Islet precursor cell (in vitro differentiated cells): ENCODE results near the gene VOPP1.

ENCODE experiments used
- DNase-seq: peaks from one replicate; pipeline ENCODE4 v3.0.0-alpha.2; 2018

Gene VOPP1

DNA sequence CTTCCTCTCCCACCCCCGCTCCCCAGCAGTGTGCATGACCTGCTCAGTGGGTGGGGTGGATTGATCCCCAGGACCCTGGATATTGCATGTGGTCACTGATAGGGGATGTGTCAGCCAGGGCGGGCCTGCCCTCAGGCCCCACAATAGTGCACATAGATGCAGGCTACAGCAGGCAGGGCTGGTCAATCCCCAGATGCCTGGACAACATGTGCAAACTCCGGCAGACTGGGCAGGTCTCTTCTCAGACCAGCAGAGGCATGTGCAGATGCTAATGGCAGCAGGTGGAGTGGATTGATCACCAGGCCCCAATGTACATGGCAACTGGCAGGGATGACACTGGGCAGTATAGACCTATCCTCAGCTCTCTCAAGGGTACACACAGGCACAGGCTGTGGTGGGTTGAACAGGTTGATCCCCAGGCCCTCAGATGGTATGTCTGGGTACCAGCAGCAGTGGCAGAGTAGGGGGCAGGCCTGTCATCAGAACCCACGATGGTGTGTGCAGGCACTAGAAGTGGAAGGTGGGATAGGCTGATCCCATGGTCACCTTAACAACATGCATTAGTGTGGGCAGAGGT lies 108.5 kb downstream of the VOPP1 start:
- no peak for DNase-seq

DNA sequence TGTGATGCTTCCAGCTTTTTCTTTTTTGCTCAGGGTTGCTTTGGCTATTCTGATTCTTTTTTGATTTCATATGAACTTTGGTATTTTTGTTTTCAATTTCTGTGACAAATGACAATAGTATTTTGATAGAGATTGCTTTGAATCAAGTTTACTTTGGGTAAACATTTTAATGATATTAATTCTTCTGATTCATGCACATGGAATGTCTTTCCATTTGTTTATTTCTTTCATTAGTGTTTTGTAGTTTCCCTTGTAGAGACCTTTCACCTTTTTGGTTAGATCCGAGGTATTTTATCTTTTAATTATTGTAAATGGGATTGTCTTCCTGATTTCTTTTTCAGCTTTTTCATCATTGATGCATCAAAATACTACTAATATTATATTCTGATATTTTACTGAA lies 114.0 kb downstream of the VOPP1 start:
- DNase-seq = no peak

DNA sequence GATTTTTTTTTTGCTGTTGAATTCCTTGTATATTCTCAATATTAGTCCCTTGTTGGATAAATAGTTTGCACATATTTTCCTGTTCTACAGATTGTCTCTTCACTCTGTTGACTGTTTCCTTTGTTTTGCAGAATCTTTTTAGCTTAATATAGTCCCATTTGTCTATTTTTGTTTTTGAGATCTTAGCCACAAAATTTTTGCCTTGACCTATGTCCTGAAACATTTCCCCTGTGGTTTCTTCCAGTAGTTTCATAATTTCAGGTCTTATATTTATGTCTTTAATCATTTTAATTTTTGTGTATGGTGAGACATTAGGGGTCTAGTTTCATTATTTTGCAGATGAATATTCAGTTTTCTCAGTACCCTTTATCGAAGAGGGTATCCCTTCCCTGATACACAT lies 114.5 kb downstream of the VOPP1 start:
- DNase-seq = no peak

DNA sequence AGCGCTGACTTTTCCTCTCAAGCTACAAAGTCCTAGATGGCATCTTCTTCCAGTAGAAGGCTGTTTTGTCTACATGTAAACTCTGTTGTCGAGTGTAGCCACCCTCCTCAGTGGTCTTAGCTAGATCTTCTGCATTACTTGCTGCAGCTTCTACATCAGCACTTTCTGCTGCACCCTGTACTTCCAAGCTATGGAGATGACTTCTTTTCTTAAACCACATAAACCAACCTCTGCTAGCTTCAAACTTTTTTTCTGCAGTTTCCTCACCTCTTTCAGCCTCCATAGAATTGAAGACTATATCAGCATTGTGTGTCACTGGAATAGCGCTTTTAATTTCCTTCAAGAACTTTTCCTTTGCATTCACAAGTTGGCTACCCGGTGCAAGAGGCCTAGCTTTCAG lies 119.3 kb downstream of the VOPP1 start:
- no peak for DNase-seq

DNA sequence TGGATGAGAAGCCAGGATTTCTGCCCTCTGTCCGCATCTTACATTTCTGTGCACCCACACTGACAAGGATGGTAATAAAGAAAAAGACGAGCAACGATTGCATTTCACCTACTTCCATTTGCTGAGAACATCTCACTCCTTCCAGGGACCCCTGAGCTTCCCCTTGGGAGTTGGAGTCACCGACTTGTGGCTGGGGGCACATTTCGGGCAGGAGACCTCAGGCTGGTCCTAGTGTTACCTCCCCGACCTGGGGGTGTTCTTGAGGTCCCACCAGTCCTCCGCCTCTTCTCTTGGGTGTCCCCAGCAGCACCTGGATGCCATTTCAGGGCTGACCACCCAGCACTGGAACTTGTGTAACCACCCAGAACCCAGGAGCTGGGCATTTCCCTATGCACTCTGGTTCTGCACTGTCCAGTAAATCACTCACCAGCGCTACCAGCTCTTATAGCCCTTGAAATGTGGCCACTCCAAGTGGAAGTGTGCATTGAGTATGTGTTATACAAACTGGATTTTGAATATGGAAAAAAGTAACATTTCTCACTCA lies 122.2 kb downstream of the VOPP1 start:
- DNase-seq = no peak

DNA sequence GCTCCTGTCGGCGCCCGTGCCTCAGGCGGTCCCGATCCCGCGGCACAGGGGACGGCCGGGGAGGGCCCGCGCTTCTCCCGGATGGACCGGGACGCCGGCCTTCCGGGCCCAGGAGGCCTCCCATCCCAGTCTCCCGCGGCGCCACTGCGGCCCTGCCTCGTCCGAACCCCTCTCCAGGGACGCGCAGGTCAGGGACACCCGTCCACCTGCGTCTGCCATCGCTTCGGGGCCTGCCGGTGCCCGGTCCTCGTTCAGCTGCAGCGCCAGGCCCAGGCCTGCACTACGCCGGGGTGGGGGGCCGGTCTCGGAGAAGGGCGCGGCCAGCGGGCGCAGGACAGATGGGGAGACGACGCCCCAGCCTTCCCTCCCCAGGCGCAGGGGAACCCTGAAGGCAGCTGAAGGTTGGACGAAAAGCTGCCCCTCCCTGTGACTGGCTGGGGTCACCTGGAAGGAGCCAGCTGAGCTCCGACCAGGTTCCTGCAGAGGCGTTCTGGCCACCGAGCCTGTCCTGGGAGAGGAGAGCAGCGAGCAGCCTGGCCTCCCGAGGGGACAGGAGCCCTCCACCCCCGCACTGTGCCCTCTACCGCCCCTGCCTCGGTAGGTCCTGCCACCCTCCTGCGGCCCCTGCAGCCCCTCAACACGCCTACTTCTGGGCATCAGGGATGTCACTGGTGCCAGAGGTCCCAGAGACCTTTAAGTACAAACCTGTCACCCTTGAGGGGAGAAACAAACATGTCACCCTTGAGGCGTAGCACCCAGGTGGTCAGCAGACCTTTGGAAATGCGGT lies 122.9 kb downstream of the VOPP1 start:
- no peak for DNase-seq

DNA sequence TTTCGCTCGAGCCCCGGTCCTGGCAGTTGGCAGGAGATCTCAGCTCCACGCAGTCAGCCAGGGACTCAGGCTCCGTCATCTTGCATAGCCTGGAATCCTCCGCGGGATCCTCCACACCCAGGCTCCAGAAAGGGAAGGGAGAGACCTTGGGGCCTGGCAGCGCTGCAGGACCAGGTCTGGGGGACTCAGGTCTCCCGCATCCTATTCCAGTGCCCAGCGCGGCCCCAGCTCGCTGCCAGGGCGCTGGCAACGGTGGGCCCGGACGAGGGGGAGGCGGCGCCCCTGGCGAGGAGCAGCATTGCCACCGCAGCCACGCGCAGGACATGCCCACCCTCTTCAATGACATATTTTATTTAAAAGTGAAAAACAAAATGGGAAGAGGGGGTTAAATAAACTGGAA lies 123.8 kb downstream of the VOPP1 start:
- DNase-seq = no peak

DNA sequence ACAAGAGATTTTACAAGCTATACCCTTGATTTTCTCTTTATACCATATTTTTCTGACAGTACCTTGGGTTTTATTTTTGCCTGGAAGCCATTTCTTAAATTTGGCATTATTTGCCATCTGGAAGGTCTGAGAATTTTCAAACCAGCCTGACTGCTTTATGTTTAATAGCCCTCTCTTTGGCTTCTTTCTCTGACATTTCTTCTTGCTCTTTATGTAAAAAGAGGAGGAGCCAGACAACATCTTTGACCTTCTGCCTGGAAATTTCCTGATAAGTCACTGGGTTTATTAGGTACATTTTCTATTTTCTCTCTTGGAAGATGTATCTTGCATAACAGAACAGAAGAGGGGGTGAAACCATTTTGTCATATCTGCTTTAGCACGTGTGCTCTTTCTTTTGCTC lies 127.5 kb downstream of the VOPP1 start:
- no peak for DNase-seq

DNA sequence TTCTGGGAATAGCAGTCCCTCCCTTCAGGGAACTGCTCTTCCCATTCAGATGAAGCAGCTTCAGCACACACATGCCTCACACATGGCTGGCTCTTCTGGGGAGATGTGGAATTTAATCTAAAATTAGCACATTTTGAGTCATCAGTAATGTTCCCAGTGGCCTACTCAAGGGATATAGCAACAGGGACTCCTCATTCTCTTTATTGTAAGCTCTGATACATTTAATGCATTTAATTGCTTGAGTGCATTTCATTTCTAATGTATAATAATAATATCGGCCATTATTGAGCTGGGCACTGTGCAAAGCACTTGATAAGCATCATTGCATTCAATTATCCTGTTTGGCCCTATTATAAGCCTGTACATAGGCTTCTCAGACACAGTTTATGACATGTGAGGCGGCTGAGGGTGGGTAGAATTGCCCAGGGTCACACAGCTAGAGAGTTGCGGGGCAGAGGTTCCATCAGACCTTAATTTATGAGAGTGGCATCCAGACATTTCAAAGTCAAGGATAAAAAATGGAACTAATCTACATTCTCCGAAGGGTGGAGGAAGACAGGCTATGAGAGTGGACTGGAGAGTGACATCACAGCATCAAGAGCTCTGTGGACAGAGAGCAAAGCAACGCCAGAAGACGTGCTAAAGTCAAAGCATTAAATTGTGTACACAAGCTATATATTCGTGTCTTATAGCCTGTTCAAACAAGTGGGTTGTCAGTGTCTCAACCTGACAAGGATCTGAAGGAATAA lies 130.4 kb downstream of the VOPP1 start:
- no peak for DNase-seq

DNA sequence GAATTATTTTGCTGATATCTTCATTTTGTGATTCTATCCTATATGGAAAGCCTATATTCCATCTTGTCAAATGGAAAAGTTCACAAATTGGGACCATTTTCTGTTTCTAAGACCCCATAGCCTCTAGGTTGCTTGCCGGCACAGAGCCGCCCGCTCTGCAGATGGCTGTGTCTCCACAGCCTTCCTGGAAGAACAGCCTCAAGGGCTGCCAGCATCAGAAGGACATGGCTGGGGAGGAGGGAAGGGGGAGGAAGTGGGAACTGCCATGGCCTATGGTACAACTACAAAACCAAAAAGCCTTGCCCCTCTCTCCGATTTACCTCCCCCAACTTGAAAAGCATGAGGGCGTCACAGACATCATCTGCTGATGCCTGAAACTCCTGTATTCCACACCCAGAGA lies 131.3 kb downstream of the VOPP1 start:
- no peak for DNase-seq

DNA sequence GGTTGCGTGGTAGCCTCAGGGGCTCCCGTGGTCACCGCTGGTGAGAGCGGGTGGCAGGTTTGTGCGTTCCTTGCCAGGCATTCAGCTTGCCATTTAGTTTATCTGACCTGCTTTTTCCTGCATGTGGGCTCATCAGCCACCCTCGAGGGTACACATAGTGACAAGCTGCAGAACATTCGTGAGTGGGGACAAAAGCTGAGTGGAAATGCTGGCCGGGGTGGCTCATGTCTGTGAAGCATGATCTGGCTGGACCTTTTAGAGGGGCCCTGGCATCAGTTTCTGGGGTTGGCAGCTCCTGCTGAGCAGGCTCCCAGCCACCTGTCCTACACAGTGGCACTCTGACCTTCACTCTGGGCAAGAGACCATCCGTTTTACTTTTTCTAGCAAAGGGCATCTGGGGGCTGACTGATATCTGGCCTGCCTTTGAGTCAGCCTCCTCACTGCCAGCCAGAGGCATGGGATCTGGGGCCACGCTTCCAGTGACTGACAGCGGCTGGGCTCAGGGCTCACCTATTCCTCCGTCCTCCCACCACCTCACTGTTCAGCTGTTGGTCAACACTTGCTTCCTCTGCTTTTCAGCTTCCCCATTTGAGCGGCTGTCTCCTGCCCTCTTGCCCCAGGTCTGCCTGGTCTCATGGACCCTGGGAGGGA lies 132.1 kb downstream of the VOPP1 start:
- DNase-seq = no peak

DNA sequence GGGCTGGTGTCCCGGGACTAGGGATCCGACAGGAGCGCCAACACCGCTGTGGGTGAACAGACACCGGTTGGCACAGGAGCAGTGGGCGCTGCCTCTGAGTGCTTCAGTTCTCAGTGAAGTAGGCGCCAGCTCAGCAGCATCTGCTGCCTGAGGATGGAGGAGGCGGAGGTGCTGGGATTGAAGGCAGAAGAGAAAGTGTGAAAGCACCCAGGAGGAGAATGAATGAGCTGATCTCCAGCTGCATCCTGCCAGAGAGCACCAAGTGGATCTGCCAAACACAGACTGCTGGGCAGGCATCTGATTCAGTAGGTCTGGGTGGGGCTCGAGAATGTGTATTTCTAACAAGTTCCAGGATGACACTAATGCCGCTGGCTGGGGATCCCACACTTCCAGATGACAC lies 132.7 kb downstream of the VOPP1 start:
- no peak for DNase-seq

DNA sequence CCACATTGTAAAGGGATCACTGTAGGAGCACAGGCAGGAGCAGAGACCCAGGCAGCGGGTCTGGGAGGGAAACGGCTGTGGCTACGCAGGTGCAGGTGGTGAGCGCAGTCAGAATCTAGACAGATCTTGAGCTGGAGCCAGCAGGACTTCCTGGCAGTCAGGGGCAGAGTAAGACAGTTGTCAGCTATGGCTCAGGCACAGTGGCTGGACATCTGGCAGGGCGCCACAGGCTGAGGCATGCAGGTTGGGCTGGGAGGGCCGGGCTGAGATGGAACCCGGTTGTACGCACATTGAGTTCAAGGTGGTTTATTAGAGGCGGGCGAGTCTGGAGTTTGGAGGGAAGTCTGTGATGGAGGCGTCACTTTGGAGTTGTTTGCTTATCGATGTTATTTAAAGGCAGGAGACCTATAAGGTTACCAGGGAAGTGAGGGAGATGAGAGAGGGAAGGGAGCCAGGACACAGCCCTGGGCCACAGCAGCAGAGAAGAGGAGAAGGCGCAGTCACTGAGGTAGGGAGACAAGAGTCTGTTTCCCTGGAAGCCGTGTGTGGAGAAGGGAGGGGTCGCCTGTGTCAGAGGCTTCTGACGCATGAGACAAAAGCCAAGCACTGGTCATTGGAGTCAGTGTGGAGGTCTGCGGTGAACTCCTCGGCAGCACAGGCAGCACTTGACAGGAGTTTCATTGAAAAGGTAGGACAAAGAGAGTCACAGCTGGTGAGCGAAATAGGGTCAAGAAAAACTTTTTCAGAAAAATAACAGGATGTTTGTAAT lies 133.4 kb downstream of the VOPP1 start:
- DNase-seq = no peak

DNA sequence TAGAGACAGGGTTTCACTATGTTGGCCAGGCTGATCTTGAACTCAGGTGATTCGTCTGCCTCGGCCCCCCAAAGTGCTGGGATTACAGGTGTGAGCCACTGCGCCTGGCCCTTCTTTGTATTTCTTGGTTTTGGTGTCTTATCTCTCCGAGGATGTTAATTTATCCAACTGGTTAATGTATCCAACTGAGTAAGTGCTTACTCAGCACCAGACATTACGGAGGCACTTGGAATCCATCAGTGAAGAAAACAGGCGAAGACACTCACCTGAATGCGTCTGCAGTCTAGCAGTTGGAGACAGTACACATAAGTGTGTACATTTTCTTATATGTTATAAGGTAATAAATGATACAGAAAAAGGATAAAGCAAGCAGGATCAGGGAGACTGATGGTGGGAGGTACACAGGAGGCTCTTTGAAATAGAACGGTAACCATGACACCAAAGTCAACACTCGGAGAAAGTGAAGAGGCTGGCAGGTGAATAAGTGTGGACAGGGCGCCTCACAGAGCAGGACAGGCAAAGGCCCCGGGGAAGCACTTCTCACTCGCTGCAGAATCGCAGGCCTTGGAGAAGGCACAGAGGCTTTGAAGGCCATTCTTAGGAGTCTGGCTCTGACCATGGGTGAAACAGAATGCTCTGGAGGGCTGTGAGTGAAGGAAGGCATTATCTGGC lies 134.1 kb downstream of the VOPP1 start:
- no peak for DNase-seq

DNA sequence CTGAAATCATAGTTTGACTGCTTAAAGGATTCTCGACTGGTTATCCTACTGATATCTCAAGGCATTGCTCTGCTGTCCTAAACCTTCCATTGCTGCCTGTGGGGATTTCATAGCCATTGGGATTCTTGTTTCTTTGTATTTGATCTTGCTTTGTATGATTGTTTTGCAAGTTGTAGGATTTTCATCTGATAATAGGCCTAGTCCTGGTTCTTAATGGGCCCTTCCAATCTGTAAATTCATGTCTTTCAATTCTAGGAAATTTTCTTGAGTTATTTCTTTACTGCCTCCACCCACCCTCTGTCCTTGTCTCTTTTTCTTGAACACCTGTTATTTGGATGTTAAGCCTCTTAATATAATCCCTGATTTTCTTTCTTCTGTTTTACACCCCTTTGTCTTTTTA lies 134.9 kb downstream of the VOPP1 start:
- DNase-seq = no peak

DNA sequence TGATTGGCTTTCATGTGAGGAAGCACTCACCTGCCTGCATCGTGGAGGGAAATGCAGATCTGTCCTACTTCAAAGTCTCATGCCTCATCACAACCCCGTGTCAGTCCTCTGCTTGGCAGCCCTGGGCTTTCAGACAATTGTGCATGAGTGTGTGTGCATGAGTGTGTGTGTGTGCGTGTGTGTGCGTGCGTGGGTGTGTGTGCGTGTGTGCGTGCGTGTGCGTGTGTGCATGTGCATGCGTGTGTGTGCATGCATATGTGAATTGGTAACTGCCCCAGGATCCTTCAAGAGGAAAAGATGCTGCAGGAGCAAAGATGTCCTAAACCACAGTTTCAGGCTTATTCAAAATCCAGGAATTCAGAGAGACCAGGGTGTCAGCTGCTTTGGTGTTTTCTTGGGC lies 135.8 kb downstream of the VOPP1 start:
- no peak for DNase-seq

DNA sequence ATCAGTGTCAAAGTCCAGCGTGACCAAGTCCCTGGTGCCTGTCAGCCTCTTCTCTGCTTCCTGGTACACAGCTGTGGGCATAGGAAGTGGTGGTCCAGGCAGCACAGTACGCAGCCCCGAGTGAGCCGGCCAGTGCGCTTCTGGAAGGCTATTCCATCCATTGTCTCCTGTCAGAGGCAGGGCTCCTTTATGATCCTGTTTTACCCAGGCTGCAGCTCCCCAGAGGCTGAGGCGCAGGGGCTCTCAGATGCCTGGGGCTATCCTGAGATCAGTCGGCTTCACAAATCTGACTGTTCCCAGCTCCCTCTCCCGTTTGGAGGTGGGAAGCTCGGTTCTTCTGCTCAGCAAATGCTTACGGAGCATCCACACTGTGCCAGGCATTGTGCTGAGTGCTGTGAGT lies 136.8 kb downstream of the VOPP1 start:
- DNase-seq = no peak

DNA sequence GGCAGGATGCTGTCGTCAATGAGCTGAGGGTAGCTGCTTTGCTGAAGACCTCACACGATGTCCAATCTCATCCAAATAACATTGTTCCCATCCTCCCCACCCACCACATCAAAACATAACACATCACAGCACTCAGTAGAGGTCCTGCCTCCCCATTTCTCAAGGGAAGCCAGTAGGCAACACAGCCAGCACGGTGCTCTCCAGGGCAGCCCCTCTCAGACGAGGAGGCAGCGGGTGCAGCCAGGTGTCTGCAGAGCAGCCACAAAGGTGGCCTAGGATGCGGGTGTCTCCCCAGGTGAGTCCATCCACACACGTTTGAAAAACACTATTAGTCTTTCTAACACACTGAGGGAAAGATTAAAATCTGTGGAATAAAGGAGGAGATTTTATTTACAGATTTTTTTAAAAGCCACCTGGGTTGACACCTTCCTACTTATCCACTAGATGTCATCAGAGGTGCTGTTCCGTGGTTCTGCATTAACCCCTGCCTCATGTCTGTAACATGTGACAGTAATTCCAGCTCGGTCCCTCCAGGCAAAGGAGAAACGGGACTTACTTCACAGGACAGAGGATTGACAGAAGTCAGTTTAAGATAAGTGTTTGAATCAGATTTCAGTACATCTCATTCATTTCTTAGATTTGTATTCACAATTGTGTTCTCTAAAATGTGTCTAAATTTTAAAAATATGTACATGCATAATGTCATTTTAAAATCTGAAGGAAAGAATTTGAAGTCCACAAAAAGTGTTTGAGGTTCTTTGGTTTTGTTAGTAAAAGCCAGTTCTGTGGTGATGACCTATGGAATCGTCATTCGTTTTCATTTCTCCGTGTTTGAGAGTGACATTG lies 139.1 kb downstream of the VOPP1 start:
- peak; percentile 73 for DNase-seq

DNA sequence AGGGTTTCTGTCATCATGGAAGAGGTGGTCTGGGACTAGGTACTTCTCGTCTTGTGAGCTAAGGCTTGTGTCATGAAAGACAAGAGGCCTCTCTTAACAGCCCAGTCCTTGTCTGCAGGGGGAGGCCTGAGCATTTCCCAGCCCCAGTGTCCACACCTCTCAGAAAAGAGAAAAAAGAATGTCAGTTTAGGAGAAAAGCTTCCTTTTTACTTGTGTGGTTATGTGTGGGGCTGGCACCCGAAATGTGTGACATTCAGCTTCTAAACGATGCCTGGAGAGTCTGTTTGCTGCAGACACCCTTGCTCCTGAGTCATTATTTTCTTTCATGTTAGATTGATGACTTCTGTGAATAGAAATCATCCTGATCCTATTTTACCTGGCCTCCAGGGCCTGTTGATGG lies 139.8 kb downstream of the VOPP1 start:
- no peak for DNase-seq

DNA sequence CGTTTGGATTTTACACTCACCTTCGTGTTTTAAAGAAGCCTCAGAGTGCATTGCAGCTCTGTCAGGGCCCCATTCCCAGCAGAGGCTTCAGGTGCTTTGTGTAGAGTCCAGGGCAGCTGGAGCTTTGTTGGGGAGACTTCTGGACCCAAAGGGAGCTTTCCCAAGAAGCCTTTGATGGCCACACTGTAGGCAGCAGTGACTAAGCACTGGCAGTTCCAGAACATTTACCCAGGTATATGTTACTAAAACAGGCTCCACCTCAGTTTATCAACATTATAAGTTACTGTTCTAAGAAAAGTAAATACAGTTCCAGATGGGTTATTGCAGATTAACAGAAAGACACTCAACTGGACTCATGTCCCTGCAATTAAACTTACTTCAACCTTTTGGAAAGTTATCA lies 140.4 kb downstream of the VOPP1 start:
- no peak for DNase-seq
